Suppressor macrophage treated with lipopolysaccharide for 1 hour (primary cell): ENCODE data around the gene ST3GAL4.

Experiments used
- DNase-seq, 3 donors: peaks; one replicate each; pipeline ENCODE4 v3.0.0-alpha.2; 2020 to 2022

Gene ST3GAL4

GRCh38 chr11:126410649-126411048 is 55.2 kb downstream of the ST3GAL4 start:
- no peak for DNase-seq

DNA sequence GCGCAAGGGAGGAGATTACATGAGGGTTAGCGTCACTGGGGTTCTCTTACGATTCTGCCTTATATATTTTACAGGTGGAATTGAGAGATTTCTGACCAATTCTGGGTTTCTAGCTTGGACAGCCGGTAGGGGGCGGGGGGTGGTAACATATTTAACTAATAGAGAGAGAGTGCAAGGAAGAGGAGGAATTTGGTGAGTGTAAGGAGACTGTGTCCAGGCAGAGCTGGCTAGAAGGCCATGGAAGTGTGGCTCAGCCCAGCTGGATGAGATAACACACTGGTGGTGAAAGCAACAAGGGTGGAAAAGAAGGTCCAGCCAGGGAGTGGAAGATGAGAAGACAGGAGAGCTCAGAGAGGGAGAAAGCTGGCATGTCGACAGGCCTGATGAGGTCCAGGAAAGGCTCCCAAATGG is 56.5 kb downstream of the ST3GAL4 start:
- DNase-seq = no peak

DNA sequence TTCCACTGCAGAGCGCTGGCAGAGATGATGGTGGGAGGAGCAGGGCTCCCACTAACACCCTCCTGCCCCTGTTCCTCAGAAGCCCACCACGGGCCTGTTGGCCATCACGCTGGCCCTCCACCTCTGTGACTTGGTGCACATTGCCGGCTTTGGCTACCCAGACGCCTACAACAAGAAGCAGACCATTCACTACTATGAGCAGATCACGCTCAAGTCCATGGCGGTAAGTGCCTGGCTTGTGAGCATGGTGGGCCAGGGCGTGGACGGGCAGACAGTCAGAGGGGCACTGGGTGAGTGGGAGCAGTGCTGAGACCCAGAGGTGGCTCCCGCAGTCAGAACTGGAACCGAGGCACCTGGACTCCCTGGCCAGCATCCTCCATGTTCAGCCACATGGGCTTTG is 57.9 kb downstream of the ST3GAL4 start:
- no peak for DNase-seq

DNA sequence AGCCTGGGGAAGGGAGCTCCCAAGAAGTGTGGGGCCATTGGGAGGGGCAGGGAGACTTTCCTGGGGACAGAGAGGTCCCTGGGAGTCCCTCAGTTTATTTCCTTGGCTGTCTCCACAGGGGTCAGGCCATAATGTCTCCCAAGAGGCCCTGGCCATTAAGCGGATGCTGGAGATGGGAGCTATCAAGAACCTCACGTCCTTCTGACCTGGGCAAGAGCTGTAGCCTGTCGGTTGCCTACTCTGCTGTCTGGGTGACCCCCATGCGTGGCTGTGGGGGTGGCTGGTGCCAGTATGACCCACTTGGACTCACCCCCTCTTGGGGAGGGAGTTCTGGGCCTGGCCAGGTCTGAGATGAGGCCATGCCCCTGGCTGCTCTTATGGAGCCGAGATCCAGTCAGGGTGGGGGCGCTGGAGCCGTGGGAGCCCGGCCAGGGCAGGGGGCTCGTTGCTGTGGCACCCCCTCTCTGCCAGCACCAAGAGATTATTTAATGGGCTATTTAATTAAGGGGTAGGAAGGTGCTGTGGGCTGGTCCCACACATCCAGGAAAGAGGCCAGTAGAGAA is 58.4 kb downstream of the ST3GAL4 start:
- no peak for DNase-seq

DNA sequence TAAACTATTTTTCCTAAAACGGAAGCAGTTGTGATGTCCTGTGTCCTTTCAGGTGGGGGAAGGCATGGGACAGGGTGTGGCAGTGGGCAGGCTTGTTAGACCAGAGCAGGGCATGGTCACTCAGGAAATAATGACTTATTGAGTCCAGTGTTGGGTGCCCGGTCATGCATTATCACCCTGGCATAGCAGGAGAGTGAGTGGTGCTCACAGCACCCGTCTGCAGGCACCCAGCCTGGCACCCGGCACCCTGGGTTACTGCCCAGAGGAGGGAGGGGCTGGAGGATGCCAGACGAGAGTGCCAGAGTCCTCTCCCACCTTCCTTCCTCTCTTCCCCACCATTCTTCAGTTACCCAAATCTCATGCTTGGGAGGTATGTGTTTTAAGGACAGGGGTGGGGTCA is 59.1 kb downstream of the ST3GAL4 start:
- no peak for DNase-seq

DNA sequence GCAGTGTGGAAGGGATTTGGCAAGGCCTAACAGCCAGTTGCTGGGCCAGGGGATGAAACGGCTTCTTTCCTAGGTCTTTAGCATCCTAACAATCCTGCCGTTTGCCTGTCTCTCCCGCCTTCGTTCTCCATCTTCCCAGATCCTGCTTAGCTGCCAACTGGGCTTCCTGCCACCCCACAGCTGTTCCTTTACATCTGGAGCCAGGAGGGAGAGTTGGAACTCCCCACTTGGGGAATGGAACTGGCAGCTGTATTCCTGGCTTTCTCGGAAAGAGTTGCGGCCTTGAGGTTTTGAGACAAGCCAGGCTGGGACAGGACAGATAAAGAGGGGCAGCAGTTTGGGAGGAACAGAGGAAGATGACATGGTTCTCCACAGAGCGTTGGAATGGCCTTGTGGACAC is 59.6 kb downstream of the ST3GAL4 start:
- no peak for DNase-seq

GRCh38 chr11:126415669-126416420 is 60.4 kb downstream of the ST3GAL4 start:
- no peak for DNase-seq

DNA sequence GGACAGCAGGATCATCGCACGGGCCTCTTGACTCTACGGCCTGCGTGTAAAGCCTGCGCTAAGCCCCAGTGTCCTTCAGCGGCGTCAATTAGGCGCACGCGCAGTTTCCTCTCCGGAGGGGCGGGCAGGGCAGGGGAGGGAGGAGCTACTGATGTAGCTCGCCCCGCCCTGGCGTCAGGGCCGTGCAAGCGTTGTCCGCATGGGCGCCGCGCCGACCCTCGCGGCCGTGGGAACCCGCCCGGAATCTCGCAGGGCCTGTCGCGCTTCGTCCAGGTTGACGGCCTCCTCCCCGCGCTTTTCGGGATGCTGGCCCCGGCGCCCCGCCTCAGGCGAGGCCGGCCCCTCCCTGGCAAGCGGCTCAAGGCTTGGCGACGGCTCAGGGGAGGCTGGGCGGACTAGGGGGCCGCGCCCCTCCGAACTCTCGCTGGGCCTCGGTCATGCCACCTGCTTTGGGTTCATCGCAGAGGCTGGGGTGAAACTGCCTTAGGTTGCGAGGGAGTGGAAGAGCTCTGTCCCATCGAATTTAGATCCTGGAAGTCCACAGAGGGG is 61.1 kb downstream of the ST3GAL4 start:
- DNase-seq = peak; percentile 83 to 93 (median 90)

DNA sequence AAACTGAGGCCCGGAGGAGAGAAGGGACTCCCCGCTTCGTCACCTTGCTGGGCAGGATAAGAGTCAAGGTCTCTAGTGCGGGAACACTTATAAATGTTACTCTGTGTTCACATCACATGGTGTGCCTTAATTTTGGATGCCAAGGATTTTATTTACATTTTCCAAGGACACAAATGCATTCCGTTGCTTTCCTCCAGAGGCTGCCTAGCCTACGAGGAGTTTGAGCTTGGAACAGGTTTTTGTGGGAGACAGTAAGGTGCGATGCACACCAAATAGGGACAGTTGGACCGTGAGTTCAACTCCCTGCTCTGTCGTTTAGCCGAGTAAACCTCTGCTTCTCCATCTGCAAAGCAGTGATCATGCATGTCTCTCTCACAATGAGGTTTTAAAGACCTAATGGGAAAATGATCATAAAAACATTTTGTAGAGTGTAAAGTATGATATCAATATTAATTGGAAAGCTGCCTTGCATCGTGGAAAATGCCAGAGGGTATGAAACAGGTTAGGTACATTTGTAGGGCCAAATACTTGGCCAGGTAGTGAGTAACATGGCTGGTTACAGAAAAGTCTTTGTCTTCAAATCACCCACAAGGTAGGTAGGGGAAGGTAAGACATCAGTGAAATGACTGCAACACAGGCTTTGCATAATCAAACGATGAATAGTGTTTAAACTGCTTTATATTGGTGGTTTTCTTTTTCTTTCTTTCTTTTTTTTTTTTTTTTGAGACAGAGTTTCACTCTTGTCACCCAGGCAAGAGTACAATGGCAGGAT is 61.8 kb downstream of the ST3GAL4 start:
- DNase-seq = no peak

DNA sequence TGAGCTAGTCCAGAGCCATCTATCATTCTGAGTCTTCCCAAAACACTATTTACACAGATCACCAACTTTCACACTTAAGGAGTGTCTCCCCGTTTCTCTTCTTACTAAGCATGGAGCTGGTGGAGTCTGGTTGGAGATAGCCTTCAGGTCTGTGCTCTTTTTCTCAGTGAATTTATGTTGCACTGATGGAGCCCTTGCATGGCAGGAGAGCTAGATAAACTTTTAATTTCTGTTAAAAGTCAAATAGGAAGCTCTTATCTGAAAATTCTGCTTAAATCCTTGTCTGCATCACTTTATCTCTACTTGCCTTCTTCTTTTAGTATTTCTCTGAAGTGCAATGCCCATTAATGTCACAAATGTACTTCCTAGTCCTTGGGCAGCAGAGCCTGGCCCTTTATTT is 63.4 kb downstream of the ST3GAL4 start:
- DNase-seq = no peak

GRCh38 chr11:126419801-126420697 is 64.6 kb downstream of the ST3GAL4 start:
- DNase-seq = peak in 2 of 3 donors; percentile 34 to 41

- peak in 1 of 3 donors; percentile 2 for DNase-seq
These were observed 65.3 kb downstream of the ST3GAL4 start for GRCh38 chr11:126420698-126421256.

DNA sequence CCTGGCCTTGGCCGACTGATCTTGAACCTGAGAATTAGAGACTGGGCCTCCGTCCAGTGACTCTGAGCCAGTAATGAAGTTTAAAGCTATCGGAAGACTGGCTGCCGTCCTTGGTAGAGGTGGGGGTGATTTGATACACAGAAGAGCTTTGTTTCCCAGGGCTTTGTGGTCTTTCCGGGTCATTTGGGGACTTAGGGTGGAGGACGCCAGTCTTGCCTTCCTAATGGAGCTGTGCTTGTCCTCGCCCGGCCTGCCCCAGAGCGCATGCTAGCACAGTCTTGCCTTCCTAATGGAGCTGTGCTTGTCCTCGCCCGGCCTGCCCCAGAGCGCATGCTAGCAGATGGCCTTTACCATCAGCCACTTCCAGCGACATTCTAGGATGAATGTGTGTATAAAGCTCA is 65.8 kb downstream of the ST3GAL4 start:
- DNase-seq = no peak

- no peak for DNase-seq
These were observed 67.0 kb downstream of the ST3GAL4 start for GRCh38 chr11:126422446-126422845.

GRCh38 chr11:126423154-126423553 is 67.7 kb downstream of the ST3GAL4 start:
- peak in 2 of 3 donors; percentile 43 to 44 for DNase-seq

DNA sequence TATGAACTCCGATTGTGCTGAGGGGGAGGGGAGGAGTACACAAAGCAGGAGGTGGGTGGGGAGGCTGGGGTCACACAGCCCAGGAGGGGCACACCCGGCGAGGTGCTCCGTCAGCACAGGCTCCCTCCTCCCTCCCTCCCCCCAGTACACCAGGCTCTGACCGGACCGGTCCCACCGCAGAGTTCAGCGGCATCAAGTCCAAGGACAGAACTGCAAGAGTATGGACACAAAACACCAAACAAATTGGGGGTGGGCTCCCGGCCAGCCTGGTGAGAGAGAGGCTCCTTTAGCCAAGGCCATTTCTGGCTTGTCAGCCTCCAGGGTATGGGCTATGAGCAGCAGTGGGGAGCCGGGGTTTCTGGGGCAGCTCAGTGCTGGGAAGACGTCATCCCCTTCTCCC is 68.3 kb downstream of the ST3GAL4 start:
- no peak for DNase-seq

DNA sequence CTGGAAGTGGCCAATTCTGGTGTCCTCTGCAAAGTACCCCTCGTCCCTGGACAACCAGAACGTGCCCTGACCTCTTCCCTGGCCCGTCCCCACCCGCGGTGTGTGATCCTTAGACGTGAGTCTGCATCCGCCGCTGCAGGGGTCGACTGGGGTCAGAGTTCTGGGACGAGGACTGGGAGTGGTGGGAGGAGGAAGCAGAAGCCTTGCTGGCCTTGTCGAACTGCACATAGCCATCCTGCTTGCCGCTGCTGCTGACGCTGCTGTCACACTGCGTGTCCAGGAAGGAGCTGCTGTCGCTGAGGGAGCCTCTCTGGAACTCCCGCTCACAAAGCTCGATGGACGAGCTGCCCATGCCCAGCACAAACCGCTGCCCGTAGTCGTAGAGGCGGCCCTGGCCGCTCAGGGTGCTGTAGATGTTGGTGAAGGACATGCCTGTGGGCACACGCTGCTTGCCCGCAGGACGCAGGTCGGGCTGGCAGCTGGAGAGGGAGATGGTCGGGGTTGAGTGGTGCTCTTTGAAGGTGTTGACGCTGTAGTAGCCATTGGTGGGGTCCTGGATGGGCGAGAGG is 69.1 kb downstream of the ST3GAL4 start:
- no peak for DNase-seq

GRCh38 chr11:126426106-126426505 is 70.6 kb downstream of the ST3GAL4 start:
- DNase-seq = no peak

- no peak for DNase-seq
These were observed 71.6 kb downstream of the ST3GAL4 start for GRCh38 chr11:126426820-126427749.

DNA sequence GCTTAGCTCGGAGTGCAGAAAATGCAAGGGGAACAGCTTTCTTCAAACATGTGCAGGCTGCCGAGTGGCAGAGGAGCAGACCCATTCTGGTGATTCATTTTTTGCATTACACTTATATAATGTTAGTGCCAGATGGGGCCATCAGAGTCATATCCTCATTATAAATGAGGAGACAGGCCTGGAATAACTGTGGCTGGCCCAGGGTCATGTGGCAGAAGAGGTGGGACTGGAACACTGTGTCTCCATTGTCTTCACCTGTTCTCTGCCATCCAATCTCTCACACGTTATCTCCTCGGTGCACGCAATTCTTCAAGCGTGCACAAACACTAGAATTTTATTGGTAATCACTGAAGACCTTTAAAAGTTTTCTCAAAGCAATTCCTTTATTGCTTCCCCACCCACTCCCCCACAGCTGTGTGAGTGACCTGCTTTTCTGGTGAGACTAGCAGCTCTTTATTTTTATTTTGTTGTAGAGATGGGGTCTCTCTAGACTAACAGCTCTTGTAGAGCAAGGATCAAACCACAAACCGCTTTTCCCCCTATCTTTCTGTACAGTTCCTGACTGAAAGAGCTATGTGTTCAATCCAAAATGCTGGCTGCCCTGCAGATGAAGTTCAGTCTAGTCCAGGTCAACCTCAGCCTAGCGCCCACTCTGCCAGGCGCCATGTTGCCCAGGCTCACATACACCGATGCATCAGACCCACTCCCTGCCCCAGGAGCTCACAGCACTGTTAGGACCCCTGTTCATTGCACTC is 75.3 kb downstream of the ST3GAL4 start:
- no peak for DNase-seq
